Psoas muscle (tissue), 8 donors: ENCODE results near the gene CHRNB1. TPM values are rescaled to one million over a fixed set of nuclear protein-coding genes. Genes with fewer than 3 reads are reported as not detected.

Source experiments
- ATAC-seq, 4 donors: fragments of 200-7000 bp; cut with Tn5 transposase; one replicate each; pipeline ENCODE4 v1.9.1; 2020; ENCODE audit warnings: moderate library complexity in 3 of 4, mild to moderate bottlenecking in 2 of 4
- DNase-seq, 2 donors: peaks; one replicate each; pipeline ENCODE4 v3.0.0-alpha.2; 2020
- H3K27ac ChIP-seq: fragments of 200-600 bp; one replicate; pipeline ENCODE4 v1.8.0; 2022
- H3K27me3 ChIP-seq, 3 donors: fragments of 200-600 bp in 1 of 3; one replicate each; pipeline versions ENCODE4 v1.6.1 to v1.8.0; 2013 to 2022; ENCODE audit warnings: low read length in 2 of 3, mild to moderate bottlenecking in 2 of 3, moderate library complexity in 1 of 3; ENCODE audit not compliant: insufficient read depth in 3 of 3
- H3K36me3 ChIP-seq, 2 donors: fragments of 200-600 bp in 1 of 2; one replicate each; pipeline versions ENCODE4 v1.6.1 to v1.8.0; 2013 to 2022; ENCODE audit warnings: low read depth in 1 of 2, mild to moderate bottlenecking in 1 of 2, moderate library complexity in 1 of 2; ENCODE audit not compliant: insufficient read depth in 1 of 2
- H3K4me1 ChIP-seq: fragments of 200-600 bp; one replicate; pipeline ENCODE4 v1.8.0; 2022
- H3K4me3 ChIP-seq: fragments of 200-600 bp; one replicate; pipeline ENCODE4 v1.8.0; 2022; ENCODE audit warnings: mild to moderate bottlenecking
- H3K9me3 ChIP-seq: fragments of 200-600 bp; one replicate; pipeline ENCODE4 v1.8.0; 2022
- WGBS, 3 donors: extraction: QIAGEN DNeasy Blood & Tissue Kit; methylation state at CpG; one replicate each; pipeline versions ENCODE4 v1.1.6 to v1.1.7; 2013; 5-methylcytosine and 5-hydroxymethylcytosine counted together
- intact Hi-C, 2 donors: fragments of 100-400 bp; cut with DNase I; formaldehyde crosslinking; loops; one replicate each; pipeline versions ENCODE4 v1.11.0 to v1.14.2; 2022
- polyA plus RNA-seq, 3 donors: library from polyadenylated mRNA; stranded (reverse); fragments of 200-250 nt; gene quantifications; one replicate each; pipeline ENCODE4 v1.2.3, GENCODE V29; 2013
- total RNA-seq, 4 donors: library from RNA; stranded (reverse); fragmentation: NEBNext Ultra II Directional in 2 of 4; extraction: Animal tissue kit (Norgen Biotek cat#: 25700) in 2 of 4; gene quantifications; one replicate each; pipeline versions ENCODE4 v1.2.1 to v1.2.4, GENCODE V29; 2021 to 2023
- TF ChIP-seq, protein P1 (sequence below): fragments of 200-600 bp; IDR thresholded peaks from one replicate; pipeline ENCODE4 v1.8.0; 2022; ENCODE audit warnings: antibody characterized with exemption
- donor health status: healthy with polysubstance abuse.
- donor health status: DM: no; HTN: no; CAD: no; lungs with moderate emphysema.
- donor health status: Bipolar disorder and iron deficiency.
- donor health status: healthy.
- donor health status: DM: yes; HTN: yes; CAD: no.
- donor health status: DM: no; HTN: no; CAD: no.
- donor health status: DM: no; HTN: no; CAD: no.
- donor health status: DM: yes; HTN: yes; CAD: no.

The CHRNB1 gene
- total and polyA plus RNA-seq, 7 donors = 73.0 to 190 (median 118) TPM

DNA sequence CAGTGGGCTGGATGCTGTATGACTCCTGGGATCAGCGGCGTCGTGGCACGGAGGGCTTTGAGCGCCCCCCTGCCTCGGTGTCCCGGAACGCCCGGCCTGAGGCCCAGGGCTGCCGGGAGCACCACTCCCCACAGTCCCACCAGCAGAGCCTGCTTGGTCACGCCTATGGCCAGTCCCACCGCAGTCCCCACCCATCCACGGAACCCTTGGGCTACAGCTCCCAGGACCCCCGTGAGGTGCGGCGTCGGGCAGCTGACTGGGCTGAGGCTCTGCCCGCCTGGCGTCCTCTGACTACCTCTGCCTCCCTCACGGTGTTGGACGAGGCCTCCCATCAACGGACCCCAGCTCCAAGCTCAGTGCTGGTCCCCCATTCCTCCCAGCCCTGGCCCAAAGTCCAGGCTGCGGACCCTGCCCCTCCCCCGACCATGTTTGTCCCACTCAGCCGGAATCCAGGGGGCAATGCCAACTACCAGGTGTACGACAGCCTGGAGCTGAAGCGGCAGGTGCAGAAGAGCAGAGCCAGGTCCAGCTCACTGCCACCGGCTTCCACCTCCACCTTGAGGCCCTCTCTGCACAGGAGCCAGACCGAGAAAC is 17.9 kb upstream of the CHRNB1 start:
- Histone ChIP-seq H3K4me1 (no peaks in the 10 kb centered on the region), H3K4me3 (no peak overlapping the region), H3K27me3 (no peaks in the 10 kb centered on the region), H3K36me3 (no peaks in the 10 kb centered on the region), H3K27ac (no peak overlapping the region), H3K9me3 (no peaks in the 10 kb centered on the region)
- intact Hi-C loops = no loop called here
- ATAC-seq (no peak), DNase-seq (no peak)
- 88 to 92% (median 88%) methylated on average over 28 to 29 of the region's 29 CpGs for WGBS, 3 donors
- TF ChIP-seq, protein P1, sequence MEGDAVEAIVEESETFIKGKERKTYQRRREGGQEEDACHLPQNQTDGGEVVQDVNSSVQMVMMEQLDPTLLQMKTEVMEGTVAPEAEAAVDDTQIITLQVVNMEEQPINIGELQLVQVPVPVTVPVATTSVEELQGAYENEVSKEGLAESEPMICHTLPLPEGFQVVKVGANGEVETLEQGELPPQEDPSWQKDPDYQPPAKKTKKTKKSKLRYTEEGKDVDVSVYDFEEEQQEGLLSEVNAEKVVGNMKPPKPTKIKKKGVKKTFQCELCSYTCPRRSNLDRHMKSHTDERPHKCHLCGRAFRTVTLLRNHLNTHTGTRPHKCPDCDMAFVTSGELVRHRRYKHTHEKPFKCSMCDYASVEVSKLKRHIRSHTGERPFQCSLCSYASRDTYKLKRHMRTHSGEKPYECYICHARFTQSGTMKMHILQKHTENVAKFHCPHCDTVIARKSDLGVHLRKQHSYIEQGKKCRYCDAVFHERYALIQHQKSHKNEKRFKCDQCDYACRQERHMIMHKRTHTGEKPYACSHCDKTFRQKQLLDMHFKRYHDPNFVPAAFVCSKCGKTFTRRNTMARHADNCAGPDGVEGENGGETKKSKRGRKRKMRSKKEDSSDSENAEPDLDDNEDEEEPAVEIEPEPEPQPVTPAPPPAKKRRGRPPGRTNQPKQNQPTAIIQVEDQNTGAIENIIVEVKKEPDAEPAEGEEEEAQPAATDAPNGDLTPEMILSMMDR = no peak

DNA sequence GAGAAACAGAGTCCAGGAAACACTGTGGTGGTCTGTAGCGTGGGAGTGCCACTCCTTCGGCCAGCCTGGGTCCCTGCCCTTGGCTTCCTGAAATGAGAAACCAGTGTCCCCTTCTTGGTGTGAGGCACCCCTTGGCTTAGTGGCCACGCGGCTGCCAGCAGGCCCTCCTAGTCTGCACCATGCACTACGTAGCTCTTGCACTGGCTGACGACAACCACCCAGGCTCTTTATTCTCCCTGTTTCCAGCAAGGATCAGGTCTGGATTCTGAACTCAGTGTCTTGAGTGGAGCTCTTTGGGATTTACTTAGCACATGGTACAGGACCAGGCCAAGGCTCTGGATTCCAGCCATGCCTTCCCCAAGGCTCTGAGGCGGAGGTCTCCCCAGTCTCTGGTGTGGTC is 17.3 kb upstream of the CHRNB1 start:
- no peak overlapping the region for H3K27ac ChIP-seq
- WGBS, 3 donors = 89 to 93% (median 89%) methylated on average over 5 to 7 of the region's 7 CpGs
- TF ChIP-seq, protein P1 = no peak
- no peak for DNase-seq
- intact Hi-C loops = no loop called here
- H3K4me1 ChIP-seq = no peaks in the 10 kb centered on the region
- H3K27me3 ChIP-seq = no peaks in the 10 kb centered on the region
- ATAC-seq = no peak
- H3K4me3 ChIP-seq = no peak overlapping the region
- no peaks in the 10 kb centered on the region for H3K9me3 ChIP-seq
- H3K36me3 ChIP-seq = no peaks in the 10 kb centered on the region

DNA sequence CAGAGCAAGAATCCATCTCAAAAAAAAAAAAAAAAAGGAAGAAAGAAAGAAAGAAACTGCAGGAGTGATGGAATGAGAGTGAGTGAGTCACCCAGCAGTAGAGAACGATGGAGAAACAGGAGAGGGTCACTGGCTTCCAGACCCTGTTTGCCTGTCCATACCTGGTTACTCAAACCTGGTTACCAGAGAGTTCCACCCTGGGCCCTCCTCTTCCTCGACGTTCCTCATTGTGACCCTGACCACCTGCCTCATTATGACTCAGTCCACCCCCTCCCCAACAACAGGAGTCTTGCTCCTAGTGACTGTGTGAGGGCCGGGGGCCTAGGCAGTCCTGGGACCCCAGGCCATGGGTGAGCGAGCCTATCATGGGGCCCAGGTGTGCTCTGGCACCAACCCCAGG is 16.3 kb upstream of the CHRNB1 start, which contains the start of gene SPEM3:
SPEM3 (plus strand) TSS at position 301 of the 400 bp plus-strand sequence; CDS start at position 347, 46 bp downstream.
- Histone ChIP-seq H3K27me3 (no peaks in the 10 kb centered on the region), H3K36me3 (no peaks in the 10 kb centered on the region), H3K4me3 (no peak within 1 kb of the TSS), H3K4me1 (no peaks in the 10 kb centered on the region), H3K27ac (no peak within 1 kb of the TSS), H3K9me3 (no peaks in the 10 kb centered on the region)
- DNase-seq (no peak), ATAC-seq (no peak)
- TF ChIP-seq, protein P1 = no peak
- intact Hi-C loops = no loop called here
- 60 to 81% (median 65%) methylated on average over 5 of the region's 5 CpGs for WGBS, 3 donors

- ATAC-seq = no peak
- 89 to 92% (median 90%) methylated on average over 9 to 10 of the region's 10 CpGs for WGBS, 3 donors
- no peak overlapping the region for H3K27ac ChIP-seq
- no peaks in the 10 kb centered on the region for H3K9me3 ChIP-seq
- H3K36me3 ChIP-seq = no peaks in the 10 kb centered on the region
- TF ChIP-seq, protein P1 = no peak
- intact Hi-C loops = loop anchor here (5.0 to 10.0 kb wide), 2 partner anchors 62 to 255 kb away; partner anchors contain the start of genes TP53 (in 1 of the 2) and WRAP53 (in 1 of the 2)
- H3K4me1 ChIP-seq = no peaks in the 10 kb centered on the region
- H3K27me3 ChIP-seq = no peaks in the 10 kb centered on the region
- DNase-seq = no peak
- H3K4me3 ChIP-seq = no peak overlapping the region
Observed at GRCh38 chr17:7429722-7430121, 15.1 kb upstream of the CHRNB1 start.

DNA sequence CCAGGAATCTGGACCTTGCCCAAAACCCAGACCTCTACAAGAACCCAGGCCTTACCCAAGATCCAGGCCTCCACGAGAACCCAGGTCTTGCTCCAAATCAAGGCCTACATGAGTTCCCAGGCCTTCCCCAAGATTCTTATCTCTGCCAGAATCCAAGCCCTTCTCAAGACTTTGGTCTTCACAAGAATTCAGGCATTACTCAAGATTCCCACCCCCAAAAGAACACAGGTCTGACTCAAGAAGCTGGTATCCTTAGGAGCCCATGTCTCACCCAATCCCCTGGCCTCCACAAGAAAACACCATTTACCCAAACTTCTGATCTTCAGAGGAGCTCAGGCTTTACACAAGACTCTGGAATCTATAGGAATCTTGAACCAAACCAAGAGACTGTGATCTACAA is 13.6 kb upstream of the CHRNB1 start:
- intact Hi-C loops = loop anchor here (5.0 to 10.0 kb wide), 2 partner anchors 64 to 254 kb away; partner anchors contain the start of genes TP53 (in 1 of the 2) and WRAP53 (in 1 of the 2)
- H3K4me3 ChIP-seq = no peak overlapping the region
- H3K9me3 ChIP-seq = no peaks in the 10 kb centered on the region
- no peaks in the 10 kb centered on the region for H3K27me3 ChIP-seq
- no peak overlapping the region for H3K27ac ChIP-seq
- no peak for DNase-seq
- TF ChIP-seq, protein P1 = no peak
- 86 to 88% (median 88%) methylated on average over 1 of the region's 1 CpG for WGBS, 3 donors
- no peaks in the 10 kb centered on the region for H3K36me3 ChIP-seq
- peaks cover 10% of the 10 kb centered on the region for H3K4me1 ChIP-seq
- ATAC-seq = no peak
